ENCODE results near the gene DUT. TPM values are rescaled to one million over a fixed set of nuclear protein-coding genes. Genes with fewer than 3 reads are reported as not detected.

Gene DUT
- 102 TPM for total RNA-seq
- 100 to 1,000 TPM; 108 to 134 (median 124) TPM for polyA plus RNA-seq (ENCODE audit: insufficient read depth in 1 of 8, insufficient read length in 8 of 8, low replicate concordance in 1 of 8)
- long read RNA-seq, donor 1, transcript DUT-202 (6 exons, 1,935 nt) = major isoform, 17 of 33 reads
- long read RNA-seq, donor 1, transcript DUT-201 (7 exons, 2,147 nt) = minor isoform, 12 of 33 reads
- long read RNA-seq, donor 1, partial matches to known transcripts = 0 of 33 reads
- long read RNA-seq, donor 1, other reads (novel, unspliced or antisense) = 0 of 33 reads
- long read RNA-seq, donor 2, partial matches to known transcripts = 0 of 8 reads
- long read RNA-seq, donor 2, other reads (novel, unspliced or antisense) = 0 of 8 reads
- long read RNA-seq, donor 3, transcript DUT-201 (7 exons, 2,147 nt) = major isoform, 34 of 79 reads
- long read RNA-seq, donor 3, transcript DUT-202 (6 exons, 1,935 nt) = minor isoform, 16 of 79 reads
- long read RNA-seq, donor 3, transcript DUT-205 (7 exons, 769 nt) = minor isoform, 19 of 79 reads
- long read RNA-seq, donor 3, partial matches to known transcripts = 0 of 79 reads
- long read RNA-seq, donor 3, other reads (novel, unspliced or antisense) = 9 of 79 reads
- long read RNA-seq, donor 4, transcript DUT-201 (7 exons, 2,147 nt) = minor isoform, 18 of 52 reads
- long read RNA-seq, donor 4, transcript DUT-205 (7 exons, 769 nt) = minor isoform, 11 of 52 reads
- long read RNA-seq, donor 4, transcript DUT-202 (6 exons, 1,935 nt) = major isoform, 22 of 52 reads
- long read RNA-seq, donor 4, partial matches to known transcripts = 0 of 52 reads
- long read RNA-seq, donor 4, other reads (novel, unspliced or antisense) = 0 of 52 reads
- long read RNA-seq, donor 5, transcript DUT-202 (6 exons, 1,935 nt) = major isoform, 70 of 167 reads
- long read RNA-seq, donor 5, transcript DUT-205 (7 exons, 769 nt) = minor isoform, 18 of 167 reads
- long read RNA-seq, donor 5, transcript DUT-201 (7 exons, 2,147 nt) = minor isoform, 65 of 167 reads
- long read RNA-seq, donor 5, partial matches to known transcripts = 0 of 167 reads
- long read RNA-seq, donor 5, other reads (novel, unspliced or antisense) = 7 of 167 reads
- long read RNA-seq, donor 6, transcript DUT-201 (7 exons, 2,147 nt) = major isoform, 50 of 151 reads
- long read RNA-seq, donor 6, transcript DUT-202 (6 exons, 1,935 nt) = minor isoform, 44 of 151 reads
- long read RNA-seq, donor 6, transcript DUT-205 (7 exons, 769 nt) = minor isoform, 23 of 151 reads
- long read RNA-seq, donor 6, partial matches to known transcripts = 24 of 151 reads
- long read RNA-seq, donor 6, other reads (novel, unspliced or antisense) = 0 of 151 reads
- long read RNA-seq, donor 7, transcript DUT-205 (7 exons, 769 nt) = minor isoform, 11 of 76 reads
- long read RNA-seq, donor 7, transcript DUT-201 (7 exons, 2,147 nt) = major isoform, 31 of 76 reads
- long read RNA-seq, donor 7, transcript DUT-202 (6 exons, 1,935 nt) = minor isoform, 26 of 76 reads
- long read RNA-seq, donor 7, partial matches to known transcripts = 0 of 76 reads
- long read RNA-seq, donor 7, other reads (novel, unspliced or antisense) = 0 of 76 reads
- long read RNA-seq, donor 8, transcript DUT-205 (7 exons, 769 nt) = minor isoform, 12 of 59 reads
- long read RNA-seq, donor 8, transcript DUT-201 (7 exons, 2,147 nt) = minor isoform, 19 of 59 reads
- long read RNA-seq, donor 8, transcript DUT-202 (6 exons, 1,935 nt) = major isoform, 22 of 59 reads
- long read RNA-seq, donor 8, partial matches to known transcripts = 0 of 59 reads
- long read RNA-seq, donor 8, other reads (novel, unspliced or antisense) = 0 of 59 reads
- long read RNA-seq, donor 9, transcript DUT-201 (7 exons, 2,147 nt) = minor isoform, 13 of 45 reads
- long read RNA-seq, donor 9, transcript DUT-202 (6 exons, 1,935 nt) = major isoform, 17 of 45 reads
- long read RNA-seq, donor 9, transcript DUT-205 (7 exons, 769 nt) = minor isoform, 9 of 45 reads
- long read RNA-seq, donor 9, partial matches to known transcripts = 0 of 45 reads
- long read RNA-seq, donor 9, other reads (novel, unspliced or antisense) = 0 of 45 reads
- long read RNA-seq, donor 10, transcript DUT-205 (7 exons, 769 nt) = minor isoform, 7 of 114 reads
- long read RNA-seq, donor 10, transcript DUT-209 (3 exons, 340 nt) = minor isoform, 5 of 114 reads
- long read RNA-seq, donor 10, transcript DUT-201 (7 exons, 2,147 nt) = major isoform, 34 of 114 reads
- long read RNA-seq, donor 10, transcript DUT-202 (6 exons, 1,935 nt) = minor isoform, 33 of 114 reads
- long read RNA-seq, donor 10, partial matches to known transcripts = 31 of 114 reads
- long read RNA-seq, donor 10, other reads (novel, unspliced or antisense) = 0 of 114 reads
- long read RNA-seq, donor 11, transcript DUT-201 (7 exons, 2,147 nt) = major isoform, 20 of 46 reads
- long read RNA-seq, donor 11, transcript DUT-205 (7 exons, 769 nt) = minor isoform, 5 of 46 reads
- long read RNA-seq, donor 11, transcript DUT-202 (6 exons, 1,935 nt) = minor isoform, 13 of 46 reads
- long read RNA-seq, donor 11, partial matches to known transcripts = 0 of 46 reads
- long read RNA-seq, donor 11, other reads (novel, unspliced or antisense) = 0 of 46 reads

GRCh38 chr15:48330855-48331795 is at the start of gene DUT:
Gene DUT, plus strand, starts transcription at chr15:48331429. Its CDS starts 87 bp downstream, at chr15:48331516.
- DNase-seq = peak; percentile 94
- peaks cover 13% of the 10 kb centered on the region for H3K36me3 ChIP-seq (ENCODE audit: control insufficient read depth, insufficient read depth, low read length)
- H3K4me3 ChIP-seq (ENCODE audit: low read length) = peak within 1 kb of the TSS; percentile 64
- H3K4me1 ChIP-seq (ENCODE audit: control insufficient read depth, insufficient read depth, low read length) = peaks cover 9% of the 10 kb centered on the region
- H3K27me3 ChIP-seq (ENCODE audit: control insufficient read depth, insufficient read depth, low read length) = no peaks in the 10 kb centered on the region
- H3K27ac ChIP-seq (ENCODE audit: low read length) = peak within 1 kb of the TSS; percentile 93
- H3K9me3 ChIP-seq (replicated peaks; ENCODE audit: control insufficient read depth, low read depth, low read length) = no peaks in the 10 kb centered on the region
- under 1% methylated on average over 89 of the region's 89 CpGs for WGBS (ENCODE audit: insufficient coverage)

- no CpG with 5 or more reads among the region's 4 CpGs for WGBS (ENCODE audit: insufficient coverage)
These were observed 49.6 kb upstream of the DUT start for GRCh38 chr15:48281674-48282073.

GRCh38 chr15:48282216-48282615 is 49.0 kb upstream of the DUT start:
- Histone ChIP-seq H3K4me3 (ENCODE audit: low read length) (no peak overlapping the region), H3K36me3 (ENCODE audit: control insufficient read depth, insufficient read depth, low read length) (no peaks in the 10 kb centered on the region), H3K27me3 (ENCODE audit: control insufficient read depth, insufficient read depth, low read length) (no peaks in the 10 kb centered on the region), H3K27ac (ENCODE audit: low read length) (no peak overlapping the region), H3K4me1 (ENCODE audit: control insufficient read depth, insufficient read depth, low read length) (no peaks in the 10 kb centered on the region), H3K9me3 (replicated peaks; ENCODE audit: control insufficient read depth, low read depth, low read length) (no peaks in the 10 kb centered on the region)
- 43% methylated on average over 2 of the region's 4 CpGs for WGBS (ENCODE audit: insufficient coverage)
- DNase-seq = peak; percentile 56

More at GRCh38 chr15:48281674-48282073, 49.6 kb upstream of the DUT start:
- no peak for DNase-seq
- no peaks in the 10 kb centered on the region for H3K4me1 ChIP-seq (ENCODE audit: control insufficient read depth, insufficient read depth, low read length)
- no peaks in the 10 kb centered on the region for H3K36me3 ChIP-seq (ENCODE audit: control insufficient read depth, insufficient read depth, low read length)
- H3K27ac ChIP-seq (ENCODE audit: low read length) = no peak overlapping the region
- no peaks in the 10 kb centered on the region for H3K27me3 ChIP-seq (ENCODE audit: control insufficient read depth, insufficient read depth, low read length)
- H3K4me3 ChIP-seq (ENCODE audit: low read length) = no peak overlapping the region
- H3K9me3 ChIP-seq (replicated peaks; ENCODE audit: control insufficient read depth, low read depth, low read length) = no peaks in the 10 kb centered on the region

- Histone ChIP-seq H3K36me3 (ENCODE audit: control insufficient read depth, insufficient read depth, low read length) (no peaks in the 10 kb centered on the region), H3K4me1 (ENCODE audit: control insufficient read depth, insufficient read depth, low read length) (no peaks in the 10 kb centered on the region), H3K4me3 (ENCODE audit: low read length) (no peak overlapping the region), H3K9me3 (replicated peaks; ENCODE audit: control insufficient read depth, low read depth, low read length) (no peaks in the 10 kb centered on the region), H3K27ac (ENCODE audit: low read length) (no peak overlapping the region), H3K27me3 (ENCODE audit: control insufficient read depth, insufficient read depth, low read length) (no peaks in the 10 kb centered on the region)
- 64% methylated on average over 4 of the region's 6 CpGs for WGBS (ENCODE audit: insufficient coverage)
- DNase-seq = no peak
These were observed 47.7 kb upstream of the DUT start for GRCh38 chr15:48283396-48284145.

GRCh38 chr15:48285329-48286214 is 45.7 kb upstream of the DUT start:
- H3K4me3 ChIP-seq (ENCODE audit: low read length) = peak overlapping the region; percentile 6

GRCh38 chr15:48289628-48290027 is 41.6 kb upstream of the DUT start:
- Histone ChIP-seq H3K4me3 (ENCODE audit: low read length) (no peak overlapping the region), H3K4me1 (ENCODE audit: control insufficient read depth, insufficient read depth, low read length) (no peaks in the 10 kb centered on the region), H3K9me3 (replicated peaks; ENCODE audit: control insufficient read depth, low read depth, low read length) (no peaks in the 10 kb centered on the region), H3K27me3 (ENCODE audit: control insufficient read depth, insufficient read depth, low read length) (no peaks in the 10 kb centered on the region), H3K36me3 (ENCODE audit: control insufficient read depth, insufficient read depth, low read length) (no peaks in the 10 kb centered on the region), H3K27ac (ENCODE audit: low read length) (no peak overlapping the region)
- no peak for DNase-seq
- WGBS (ENCODE audit: insufficient coverage) = no CpG with 5 or more reads among the region's 2 CpGs

More at GRCh38 chr15:48285329-48286214, 45.7 kb upstream of the DUT start:
- no peaks in the 10 kb centered on the region for H3K27me3 ChIP-seq (ENCODE audit: control insufficient read depth, insufficient read depth, low read length)
- 0% methylated on average over 4 of the region's 14 CpGs for WGBS (ENCODE audit: insufficient coverage)
- no peak overlapping the region for H3K27ac ChIP-seq (ENCODE audit: low read length)
- DNase-seq = peak; percentile 95
- no peaks in the 10 kb centered on the region for H3K36me3 ChIP-seq (ENCODE audit: control insufficient read depth, insufficient read depth, low read length)
- no peaks in the 10 kb centered on the region for H3K9me3 ChIP-seq (replicated peaks; ENCODE audit: control insufficient read depth, low read depth, low read length)
- no peaks in the 10 kb centered on the region for H3K4me1 ChIP-seq (ENCODE audit: control insufficient read depth, insufficient read depth, low read length)
